ENCODE results near the gene TJP3.

The TJP3 gene

DNA sequence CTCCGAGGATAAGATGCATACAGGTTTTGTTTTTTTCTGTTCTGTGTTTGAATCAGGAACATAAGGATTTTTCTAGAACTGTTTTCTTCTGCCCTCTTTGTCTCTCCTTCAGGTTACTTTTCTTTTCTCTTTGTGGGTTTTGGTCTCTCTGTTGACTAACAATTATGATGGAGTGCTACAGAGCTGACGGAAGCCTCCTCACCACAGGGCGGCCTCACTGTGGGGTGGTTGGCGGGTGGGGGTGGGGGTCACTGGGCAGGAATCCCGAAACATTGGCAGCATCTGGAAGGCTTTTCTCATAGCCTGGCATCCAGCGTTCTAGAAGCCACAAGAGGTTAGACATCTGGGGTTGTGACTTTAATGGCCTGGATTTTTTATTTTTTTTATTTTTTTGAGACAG lies 90.0 kb downstream of the TJP3 start:
- H3F3A ChIP-seq (ENCODE audit: control insufficient read depth, insufficient read depth): no peaks in the 10 kb centered on the region

More for the DNA sequence above, 90.0 kb downstream of the TJP3 start:
- Histone ChIP-seq H3K79me2 (ENCODE audit: control insufficient read depth, low read length) (no peaks in the 10 kb centered on the region), H4K20me1 (ENCODE audit: control insufficient read depth, insufficient read depth, low read depth, low read length) (no peaks in the 10 kb centered on the region), H3K9me2 (replicated peaks; ENCODE audit: control insufficient read depth, low read length) (no peaks in the 10 kb centered on the region), H3K9me3 (ENCODE audit: control insufficient read depth, insufficient read depth, low read length) (no peaks in the 10 kb centered on the region), H3K4me2 (ENCODE audit: low read length) (no peak overlapping the region), H3K27me3 (ENCODE audit: control insufficient read depth, low read length) (peaks cover 14% of the 10 kb centered on the region), H3K4me1 (ENCODE audit: control insufficient read depth, low read length) (no peaks in the 10 kb centered on the region), H3K4me3 (ENCODE audit: low read length) (no peak overlapping the region), H3K27ac (ENCODE audit: low read depth, low read length) (no peak overlapping the region), H3K36me3 (ENCODE audit: control insufficient read depth, low read length) (no peaks in the 10 kb centered on the region)
- TF ChIP-seq CTCF (IDR thresholded peaks at IDR 0.05; ENCODE audit: low read depth, low read length, poor library complexity, severe bottlenecking) (no peak), EZH2phosphoT487 (IDR thresholded peaks at IDR 0.05; ENCODE audit: borderline replicate concordance, low read length) (no peak)

Data from DOHH2 (cell line).